GM19035 (cell line): ENCODE data around the gene CNPY2.
"Not testable (repeated sequence)": the region's sequence is repeated elsewhere in the genome, so short reads cannot be mapped to it uniquely, and the experiment has no call there.

Experiments used
- ATAC-seq: cut with Tn5 transposase; IDR thresholded peaks from one replicate; pipeline ENCODE4 v1.9.1; 2021; ENCODE audit not compliant: unreplicated experiment

The CNPY2 gene

GRCh38 chr12:56299308-56299852 is 16.4 kb downstream of the CNPY2 start:
- ATAC-seq, result peak; percentile 5

- ATAC-seq, result no peak
Observed at GRCh38 chr12:56298828-56299227, 17.0 kb downstream of the CNPY2 start.

- no peak for ATAC-seq
Observed at GRCh38 chr12:56297400-56297799, 18.4 kb downstream of the CNPY2 start.

GRCh38 chr12:56296295-56296694 is 19.5 kb downstream of the CNPY2 start:
- ATAC-seq, result no peak

- ATAC-seq, result no peak
Observed at GRCh38 chr12:56293795-56294194, 22.0 kb downstream of the CNPY2 start.

- no peak for ATAC-seq
Observed at GRCh38 chr12:56288705-56289387, 26.9 kb downstream of the CNPY2 start.

GRCh38 chr12:56286044-56286830 is 29.6 kb downstream of the CNPY2 start:
- ATAC-seq, result no peak

GRCh38 chr12:56284263-56284662 is 31.5 kb downstream of the CNPY2 start:
- not testable (repeated sequence) for ATAC-seq

GRCh38 chr12:56282579-56282978 is 33.2 kb downstream of the CNPY2 start:
- no peak for ATAC-seq

GRCh38 chr12:56282030-56282429 is 33.8 kb downstream of the CNPY2 start:
- ATAC-seq, result no peak

GRCh38 chr12:56280849-56281248 is 34.9 kb downstream of the CNPY2 start:
- ATAC-seq, result no peak

GRCh38 chr12:56278905-56279304 is 36.9 kb downstream of the CNPY2 start:
- ATAC-seq, result no peak

GRCh38 chr12:56274299-56274698 is 41.5 kb downstream of the CNPY2 start:
- no peak for ATAC-seq

GRCh38 chr12:56272468-56272867 is 43.3 kb downstream of the CNPY2 start:
- ATAC-seq, result not testable (repeated sequence)

- no peak for ATAC-seq
Observed at GRCh38 chr12:56271031-56271430, 44.8 kb downstream of the CNPY2 start.

- ATAC-seq, result peak; percentile 8
Observed at GRCh38 chr12:56267443-56268071, 48.2 kb downstream of the CNPY2 start.

- ATAC-seq, result peak; percentile 91
Observed at GRCh38 chr12:56266693-56267442, 48.9 kb downstream of the CNPY2 start, which contains the start of gene COQ10A. Gene COQ10A (plus strand): TSS chr12:56266942. CDS start chr12:56267119, 177 bp downstream.

GRCh38 chr12:56266068-56266692 is 49.6 kb downstream of the CNPY2 start:
- not testable (repeated sequence) for ATAC-seq

- ATAC-seq, result not testable (repeated sequence)
Observed at GRCh38 chr12:56262955-56263354, 52.8 kb downstream of the CNPY2 start.

GRCh38 chr12:56261503-56262232 is 54.1 kb downstream of the CNPY2 start:
- no peak for ATAC-seq
